K562 (cell line): ENCODE measurements around the gene C10orf105. TPM values are rescaled to one million over a fixed set of nuclear protein-coding genes. Genes with fewer than 3 reads are reported as not detected.

Source experiments
- BHLHE40 ChIP-seq: IDR thresholded peaks from 2 replicates; pipeline ENCODE4 v1.6.1; 2011; ENCODE audit warnings: low read length, improper control_type of control experiment
- BRF1 ChIP-seq: IDR thresholded peaks from 3 replicates; pipeline ENCODE4 v1.6.1; 2011; ENCODE audit warnings: borderline replicate concordance, mild to moderate bottlenecking; ENCODE audit not compliant: insufficient read length; ENCODE audit errors: extremely low read depth
- CC2D1A ChIP-seq: fragments of 450-650 bp; IDR thresholded peaks from 2 replicates; pipeline ENCODE4 v1.6.1; 2017; ENCODE audit warnings: mild to moderate bottlenecking
- MBD2 ChIP-seq: sonication (generic); IDR thresholded peaks from 2 replicates; pipeline ENCODE4 v1.6.1; 2016; ENCODE audit warnings: low read depth, borderline replicate concordance
- NCOA1 ChIP-seq: fragments of 450-650 bp; IDR thresholded peaks from 2 replicates; pipeline ENCODE4 v1.6.1; 2016; ENCODE audit warnings: low read depth
- NCOR1 ChIP-seq: fragments of 450-650 bp; IDR thresholded peaks from 2 replicates; pipeline ENCODE4 v1.6.1; 2016; ENCODE audit warnings: mild to moderate bottlenecking, moderate library complexity
- NFIX ChIP-seq: fragments of 250-450 bp; sonication (Bioruptor Pico); IDR thresholded peaks from 2 replicates; pipeline ENCODE4 v1.4.0; 2020; ENCODE audit warnings: low read depth, mild to moderate bottlenecking, moderate library complexity
- NFYB ChIP-seq: IDR thresholded peaks from 2 replicates; pipeline ENCODE4 v1.6.1; 2011; ENCODE audit warnings: mild to moderate bottlenecking, moderate library complexity; ENCODE audit not compliant: insufficient read length; ENCODE audit errors: extremely low read depth
- POLR2H ChIP-seq: IDR thresholded peaks from 2 replicates; pipeline ENCODE4 v1.6.1; 2016; ENCODE audit warnings: missing genetic modification characterization, low read depth, mild to moderate bottlenecking, control low read depth, missing compliant biosample characterization, moderate library complexity
- SAFB2 ChIP-seq: fragments of 200-400 bp; formaldehyde crosslinking; IDR thresholded peaks from 2 replicates; pipeline ENCODE4 v1.6.1; 2018; ENCODE audit warnings: borderline replicate concordance, low read length, low read depth, moderate library complexity; ENCODE audit not compliant: severe bottlenecking
- SMAD2 ChIP-seq: fragments of 150-350 bp; IDR thresholded peaks from 2 replicates; pipeline ENCODE4 v1.6.1; 2014; ENCODE audit warnings: low read depth, mild to moderate bottlenecking, low read length
- ZKSCAN8 ChIP-seq: fragments of 200-800 bp; sonication (Bioruptor generic); IDR thresholded peaks from 2 replicates; pipeline ENCODE4 v1.6.1; 2016; ENCODE audit warnings: missing genetic modification characterization, missing compliant biosample characterization
- ZNF24 ChIP-seq: fragments of 450-650 bp; IDR thresholded peaks from 2 replicates; pipeline ENCODE4 v1.6.1; 2016
- ZSCAN32 ChIP-seq: fragments of 450-650 bp; formaldehyde crosslinking; IDR thresholded peaks from 2 replicates; pipeline ENCODE4 v1.4.0; 2020; ENCODE audit warnings: mild to moderate bottlenecking, moderate library complexity
- polyA plus RNA-seq, 8 experiments: library from polyadenylated mRNA; depleted of rRNA in 4 of 8; stranded (reverse) in 5 of 8; unstranded in 3 of 8; fragments of >200 nt; fragmentation: Nextera tagmentation in 2 of 8; fragmentation: Illumina TruSeq in 1 of 8; extraction: Ambion mirVana in 2 of 8; extraction: Trizol in 1 of 8; gene quantifications; 2 replicates each; pipeline versions ENCODE4 v1.2.1 to v1.2.3, GENCODE V29; 2011 to 2014; ENCODE audit warnings: inconsistent platforms in 1 of 8, missing spikeins in 1 of 8
- total RNA-seq, 7 experiments: library from RNA; depleted of rRNA in 6 of 7; stranded (reverse); fragments of >200 nt in 6 of 7; fragmentation: Illumina TruSeq in 2 of 7; extraction: Trizol in 2 of 7; gene quantifications; 2 replicates each; pipeline versions ENCODE4 v1.2.1 to v1.2.3, GENCODE V29; 2011 to 2021; ENCODE audit warnings: low replicate concordance in 1 of 7
- TF ChIP-seq, protein P1 (sequence below): fragments of 450-650 bp; formaldehyde crosslinking; IDR thresholded peaks from 2 replicates; pipeline ENCODE4 v1.4.0; 2020; ENCODE audit warnings: mild to moderate bottlenecking, moderate library complexity
- TF ChIP-seq, protein P2 (sequence below), 3 experiments: fragments of 200-800 bp in 1 of 3; fragments of 250-450 bp in 1 of 3; fragments of 450-650 bp in 1 of 3; sonication (Bioruptor Pico) in 1 of 3; sonication (Bioruptor generic) in 1 of 3; formaldehyde crosslinking in 1 of 3; IDR thresholded peaks; 2 replicates each; pipeline versions ENCODE4 v1.6.1 to v1.8.0; 2016 to 2022; ENCODE audit warnings: mild to moderate bottlenecking in 2 of 3, missing genetic modification characterization in 2 of 3, missing compliant biosample characterization in 1 of 3, moderate library complexity in 1 of 3
- TF ChIP-seq, protein P3 (sequence below): fragments of 450-650 bp; formaldehyde crosslinking; IDR thresholded peaks from 2 replicates; pipeline ENCODE4 v1.4.0; 2020; ENCODE audit warnings: mild to moderate bottlenecking, moderate library complexity
- TF ChIP-seq, protein P4 (sequence below): sonication (generic); formaldehyde crosslinking; IDR thresholded peaks from 2 replicates; pipeline ENCODE4 v1.8.1; 2022; ENCODE audit warnings: missing genetic modification reagents

Gene C10orf105
- total and polyA plus RNA-seq, 9 of the 15 experiments (the other 6 are each of a cell fraction or from before 2014, with no cell fraction given): 0.03 to 0.25 (median 0.04) TPM; not detected in 3

- TF ChIP-seq SMAD2: no peak
- TF ChIP-seq, protein P1, sequence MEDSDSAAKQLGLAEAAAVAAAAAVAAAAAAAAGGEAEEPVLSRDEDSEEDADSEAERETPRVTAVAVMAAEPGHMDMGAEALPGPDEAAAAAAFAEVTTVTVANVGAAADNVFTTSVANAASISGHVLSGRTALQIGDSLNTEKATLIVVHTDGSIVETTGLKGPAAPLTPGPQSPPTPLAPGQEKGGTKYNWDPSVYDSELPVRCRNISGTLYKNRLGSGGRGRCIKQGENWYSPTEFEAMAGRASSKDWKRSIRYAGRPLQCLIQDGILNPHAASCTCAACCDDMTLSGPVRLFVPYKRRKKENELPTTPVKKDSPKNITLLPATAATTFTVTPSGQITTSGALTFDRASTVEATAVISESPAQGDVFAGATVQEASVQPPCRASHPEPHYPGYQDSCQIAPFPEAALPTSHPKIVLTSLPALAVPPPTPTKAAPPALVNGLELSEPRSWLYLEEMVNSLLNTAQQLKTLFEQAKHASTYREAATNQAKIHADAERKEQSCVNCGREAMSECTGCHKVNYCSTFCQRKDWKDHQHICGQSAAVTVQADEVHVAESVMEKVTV (CRISPR knock-in tag): peak; percentile 55
- peak; percentile 55 for TF ChIP-seq NCOR1
- TF ChIP-seq ZSCAN32 (CRISPR knock-in tag): no peak
- TF ChIP-seq, protein P2, sequence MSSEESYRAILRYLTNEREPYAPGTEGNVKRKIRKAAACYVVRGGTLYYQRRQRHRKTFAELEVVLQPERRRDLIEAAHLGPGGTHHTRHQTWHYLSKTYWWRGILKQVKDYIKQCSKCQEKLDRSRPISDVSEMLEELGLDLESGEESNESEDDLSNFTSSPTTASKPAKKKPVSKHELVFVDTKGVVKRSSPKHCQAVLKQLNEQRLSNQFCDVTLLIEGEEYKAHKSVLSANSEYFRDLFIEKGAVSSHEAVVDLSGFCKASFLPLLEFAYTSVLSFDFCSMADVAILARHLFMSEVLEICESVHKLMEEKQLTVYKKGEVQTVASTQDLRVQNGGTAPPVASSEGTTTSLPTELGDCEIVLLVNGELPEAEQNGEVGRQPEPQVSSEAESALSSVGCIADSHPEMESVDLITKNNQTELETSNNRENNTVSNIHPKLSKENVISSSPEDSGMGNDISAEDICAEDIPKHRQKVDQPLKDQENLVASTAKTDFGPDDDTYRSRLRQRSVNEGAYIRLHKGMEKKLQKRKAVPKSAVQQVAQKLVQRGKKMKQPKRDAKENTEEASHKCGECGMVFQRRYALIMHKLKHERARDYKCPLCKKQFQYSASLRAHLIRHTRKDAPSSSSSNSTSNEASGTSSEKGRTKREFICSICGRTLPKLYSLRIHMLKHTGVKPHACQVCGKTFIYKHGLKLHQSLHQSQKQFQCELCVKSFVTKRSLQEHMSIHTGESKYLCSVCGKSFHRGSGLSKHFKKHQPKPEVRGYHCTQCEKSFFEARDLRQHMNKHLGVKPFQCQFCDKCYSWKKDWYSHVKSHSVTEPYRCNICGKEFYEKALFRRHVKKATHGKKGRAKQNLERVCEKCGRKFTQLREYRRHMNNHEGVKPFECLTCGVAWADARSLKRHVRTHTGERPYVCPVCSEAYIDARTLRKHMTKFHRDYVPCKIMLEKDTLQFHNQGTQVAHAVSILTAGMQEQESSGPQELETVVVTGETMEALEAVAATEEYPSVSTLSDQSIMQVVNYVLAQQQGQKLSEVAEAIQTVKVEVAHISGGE (CRISPR knock-in tag; IDR thresholded peaks at IDR 0.05): no peak
- peak; percentile 64; the same call in 1 of the 2 replicates for TF ChIP-seq ZNF24
- no peak for TF ChIP-seq SAFB2
- TF ChIP-seq BRF1: no peak
- TF ChIP-seq POLR2H (tag): no peak
- TF ChIP-seq, protein P3, sequence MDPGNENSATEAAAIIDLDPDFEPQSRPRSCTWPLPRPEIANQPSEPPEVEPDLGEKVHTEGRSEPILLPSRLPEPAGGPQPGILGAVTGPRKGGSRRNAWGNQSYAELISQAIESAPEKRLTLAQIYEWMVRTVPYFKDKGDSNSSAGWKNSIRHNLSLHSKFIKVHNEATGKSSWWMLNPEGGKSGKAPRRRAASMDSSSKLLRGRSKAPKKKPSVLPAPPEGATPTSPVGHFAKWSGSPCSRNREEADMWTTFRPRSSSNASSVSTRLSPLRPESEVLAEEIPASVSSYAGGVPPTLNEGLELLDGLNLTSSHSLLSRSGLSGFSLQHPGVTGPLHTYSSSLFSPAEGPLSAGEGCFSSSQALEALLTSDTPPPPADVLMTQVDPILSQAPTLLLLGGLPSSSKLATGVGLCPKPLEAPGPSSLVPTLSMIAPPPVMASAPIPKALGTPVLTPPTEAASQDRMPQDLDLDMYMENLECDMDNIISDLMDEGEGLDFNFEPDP (CRISPR knock-in tag): no peak
- peak; percentile 45; the same call in 1 of the 2 replicates for TF ChIP-seq ZKSCAN8 (CRISPR knock-in tag)
- TF ChIP-seq MBD2: peak; percentile 64; the same call in 1 of the 2 replicates
- TF ChIP-seq, protein P4, sequence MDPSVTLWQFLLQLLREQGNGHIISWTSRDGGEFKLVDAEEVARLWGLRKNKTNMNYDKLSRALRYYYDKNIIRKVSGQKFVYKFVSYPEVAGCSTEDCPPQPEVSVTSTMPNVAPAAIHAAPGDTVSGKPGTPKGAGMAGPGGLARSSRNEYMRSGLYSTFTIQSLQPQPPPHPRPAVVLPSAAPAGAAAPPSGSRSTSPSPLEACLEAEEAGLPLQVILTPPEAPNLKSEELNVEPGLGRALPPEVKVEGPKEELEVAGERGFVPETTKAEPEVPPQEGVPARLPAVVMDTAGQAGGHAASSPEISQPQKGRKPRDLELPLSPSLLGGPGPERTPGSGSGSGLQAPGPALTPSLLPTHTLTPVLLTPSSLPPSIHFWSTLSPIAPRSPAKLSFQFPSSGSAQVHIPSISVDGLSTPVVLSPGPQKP: no peak
- no peak; the same call in 1 of the 2 replicates for TF ChIP-seq CC2D1A
- TF ChIP-seq NCOA1: 0 out of 2 replicates have a peak, but pooled peaks have one; percentile 69
- TF ChIP-seq BHLHE40: peak; percentile 97
- no peak for TF ChIP-seq NFIX
- no peak for TF ChIP-seq NFYB
These were observed 26.9 kb upstream of the C10orf105 start (continued) for GRCh38 chr10:71746344-71747037.
